Esophagus squamous epithelium (tissue), 4 donors: ENCODE data around the gene RASSF10.

ENCODE experiments used
- CTCF ChIP-seq, 6 experiments: fragments of 450-650 bp in 4 of 6; fragments of 200-600 bp in 2 of 6; sonication (generic) in 2 of 6; IDR thresholded peaks; one replicate each; pipeline ENCODE4 v1.5.1; 2016 to 2019; ENCODE audit warnings: antibody characterized with exemption in 6 of 6, mild to moderate bottlenecking in 4 of 6, moderate library complexity in 4 of 6
- POLR2A ChIP-seq, 4 donors: fragments of 450-650 bp; IDR thresholded peaks; one replicate each; pipeline ENCODE4 v1.6.1; 2017; ENCODE audit warnings: antibody characterized with exemption in 4 of 4, mild to moderate bottlenecking in 4 of 4, moderate library complexity in 3 of 4

- TF ChIP-seq POLR2A (IDR thresholded peaks at IDR 0.05) (no peak), CTCF (IDR thresholded peaks at IDR 0.05) (no peak)
Observed at GRCh38 chr11:12986194-12986898, 22.8 kb upstream of the RASSF10 start.
